Measurements from ENCODE around the gene HNRNPA1L2.

Gene HNRNPA1L2

GRCh38 chr13:52652980-52653303 is 10.7 kb downstream of the HNRNPA1L2 start:
- in situ Hi-C loops (cut with HindIII; ENCODE audit: low sequenced_read_pairs): no loop called here
- no peak for DNase-seq (ENCODE audit: low read depth, low spot score)
- H3K4me3 ChIP-seq (ENCODE audit: low read depth, low read length): peak overlapping the region; percentile 91
- TF ChIP-seq CTCF (IDR thresholded peaks at IDR 0.05; ENCODE audit: low read depth, low read length): no peak

GRCh38 chr13:52659340-52659739 is 17.1 kb downstream of the HNRNPA1L2 start:
- no peak overlapping the region for H3K4me3 ChIP-seq (ENCODE audit: low read depth, low read length)
- in situ Hi-C loops (cut with HindIII; ENCODE audit: low sequenced_read_pairs): no loop called here
- no peak for DNase-seq (ENCODE audit: low read depth, low spot score)
- no peak for TF ChIP-seq CTCF (IDR thresholded peaks at IDR 0.05; ENCODE audit: low read depth, low read length)

- DNase-seq (ENCODE audit: low read depth, low spot score): no peak
- in situ Hi-C loops (cut with HindIII; ENCODE audit: low sequenced_read_pairs): no loop called here
- H3K4me3 ChIP-seq (ENCODE audit: low read depth, low read length): no peak overlapping the region
- TF ChIP-seq CTCF (IDR thresholded peaks at IDR 0.05; ENCODE audit: low read depth, low read length): no peak
These were observed 22.0 kb downstream of the HNRNPA1L2 start for GRCh38 chr13:52664272-52664671.

GRCh38 chr13:52665325-52665724 is 23.1 kb downstream of the HNRNPA1L2 start:
- DNase-seq (ENCODE audit: low read depth, low spot score): peak; percentile 28
- in situ Hi-C loops (cut with HindIII; ENCODE audit: low sequenced_read_pairs): no loop called here
- peak; percentile 46 for TF ChIP-seq CTCF (IDR thresholded peaks at IDR 0.05; ENCODE audit: low read depth, low read length)
- no peak overlapping the region for H3K4me3 ChIP-seq (ENCODE audit: low read depth, low read length)

- no peak for DNase-seq (ENCODE audit: low read depth, low spot score)
- H3K4me3 ChIP-seq (ENCODE audit: low read depth, low read length): no peak overlapping the region
- in situ Hi-C loops (cut with HindIII; ENCODE audit: low sequenced_read_pairs): no loop called here
- TF ChIP-seq CTCF (IDR thresholded peaks at IDR 0.05; ENCODE audit: low read depth, low read length): no peak
These were observed 27.4 kb downstream of the HNRNPA1L2 start for GRCh38 chr13:52669677-52670076.

GRCh38 chr13:52670726-52671125 is 28.5 kb downstream of the HNRNPA1L2 start:
- H3K4me3 ChIP-seq (ENCODE audit: low read depth, low read length): no peak overlapping the region
- no peak for DNase-seq (ENCODE audit: low read depth, low spot score)
- in situ Hi-C loops (cut with HindIII; ENCODE audit: low sequenced_read_pairs): no loop called here
- no peak for TF ChIP-seq CTCF (IDR thresholded peaks at IDR 0.05; ENCODE audit: low read depth, low read length)

GRCh38 chr13:52673465-52673864 is 31.2 kb downstream of the HNRNPA1L2 start:
- DNase-seq (ENCODE audit: low read depth, low spot score): no peak
- TF ChIP-seq CTCF (IDR thresholded peaks at IDR 0.05; ENCODE audit: low read depth, low read length): no peak
- H3K4me3 ChIP-seq (ENCODE audit: low read depth, low read length): no peak overlapping the region
- in situ Hi-C loops (cut with HindIII; ENCODE audit: low sequenced_read_pairs): no loop called here

Data from astrocyte of the spinal cord (primary cell).